SH-SY5Y (cell line): ENCODE measurements around the gene ANG.

Experiments
- GATA2 ChIP-seq: IDR thresholded peaks from 2 replicates; pipeline ENCODE4 v1.6.1; 2011; ENCODE audit warnings: mild to moderate bottlenecking, low read depth, low read length
- GATA3 ChIP-seq: IDR thresholded peaks from 2 replicates; pipeline ENCODE4 v1.6.1; 2011; ENCODE audit warnings: low read depth, mild to moderate bottlenecking, low read length, moderate library complexity

DNA sequence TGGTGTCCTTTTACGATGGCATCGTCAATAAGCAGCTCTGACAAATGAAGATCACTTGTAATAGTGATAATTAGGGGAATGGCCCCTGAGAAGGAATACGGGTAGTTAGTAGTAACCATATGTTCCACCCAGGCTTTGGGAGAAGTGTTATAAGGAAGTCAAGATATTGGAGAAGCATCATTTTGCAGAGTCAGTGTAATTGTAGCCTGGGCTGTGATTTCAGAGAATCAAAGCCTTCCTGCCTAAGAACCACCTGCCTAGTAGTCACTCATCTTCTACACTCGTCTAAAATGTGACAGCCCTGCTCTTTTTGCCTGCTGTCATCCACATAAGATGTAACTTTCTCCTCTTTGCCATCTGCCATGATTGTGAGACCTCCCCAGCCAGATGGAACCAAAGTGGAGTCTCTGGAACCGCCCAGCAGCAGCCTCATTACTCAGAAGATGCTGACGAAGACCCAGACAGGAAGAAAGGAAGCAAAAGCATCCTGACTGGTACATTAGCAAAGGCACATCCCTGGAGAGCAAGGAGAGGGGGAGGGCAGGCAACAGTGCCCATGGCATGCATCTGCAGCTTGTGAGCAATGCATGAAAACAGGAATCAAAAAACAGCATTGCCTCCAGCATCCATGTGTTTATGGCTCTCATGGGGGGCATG, 44.5 kb downstream of the ANG start:
- no peak for TF ChIP-seq GATA2
- no peak for TF ChIP-seq GATA3
